HepG2 (cell line): ENCODE data around the gene NIPAL1. TPM values are rescaled to one million over a fixed set of nuclear protein-coding genes. Genes with fewer than 3 reads are reported as not detected.

ENCODE experiments used
- ARHGAP35 ChIP-seq: sonication (generic); formaldehyde crosslinking; IDR thresholded peaks from 2 replicates; pipeline ENCODE4 v1.9.0; 2022; ENCODE audit warnings: mild to moderate bottlenecking, inconsistent platforms, moderate library complexity, missing genetic modification reagents, borderline replicate concordance
- ELF3 ChIP-seq: IDR thresholded peaks from 2 replicates; pipeline ENCODE4 v1.6.1; 2016; ENCODE audit warnings: missing genetic modification reagents, missing compliant biosample characterization
- FIP1L1 ChIP-seq: fragments of 200-400 bp; formaldehyde crosslinking; IDR thresholded peaks from 2 replicates; pipeline ENCODE4 v1.6.1; 2018; ENCODE audit warnings: low read depth, mild to moderate bottlenecking, low read length, moderate library complexity, borderline replicate concordance; ENCODE audit not compliant: insufficient read depth
- FOXJ3 ChIP-seq: sonication (generic); formaldehyde crosslinking; IDR thresholded peaks from 2 replicates; pipeline ENCODE4 v1.4.0; 2020; ENCODE audit warnings: missing genetic modification reagents, mild to moderate bottlenecking, borderline replicate concordance
- FOXO1 ChIP-seq: sonication (generic); formaldehyde crosslinking; IDR thresholded peaks from 2 replicates; pipeline ENCODE4 v1.4.0; 2020; ENCODE audit warnings: missing genetic modification reagents
- FOXP1 ChIP-seq, 2 experiments: fragments of 450-650 bp in 1 of 2; IDR thresholded peaks; 2 replicates each; pipeline ENCODE4 v1.6.1; 2017 to 2018; ENCODE audit warnings: antibody characterized with exemption in 1 of 2
- GATAD1 ChIP-seq: IDR thresholded peaks from 2 replicates; pipeline ENCODE4 v1.6.1; 2016; ENCODE audit warnings: missing genetic modification reagents, missing compliant biosample characterization
- KDM1A ChIP-seq: IDR thresholded peaks from 2 replicates; pipeline ENCODE4 v1.6.1; 2016; ENCODE audit warnings: missing compliant biosample characterization
- KLF11 ChIP-seq: IDR thresholded peaks from 2 replicates; pipeline ENCODE4 v1.6.1; 2016; ENCODE audit warnings: missing compliant biosample characterization
- MIER3 ChIP-seq: IDR thresholded peaks from 2 replicates; pipeline ENCODE4 v1.6.1; 2016; ENCODE audit warnings: missing compliant biosample characterization, borderline replicate concordance
- NFE2L2 ChIP-seq: fragments of 150-350 bp; IDR thresholded peaks from 2 replicates; pipeline ENCODE4 v1.6.1; 2014; ENCODE audit warnings: low read length
- PCBP2 ChIP-seq: fragments of 200-400 bp; formaldehyde crosslinking; optimal IDR thresholded peaks from 2 replicates; pipeline ENCODE3; 2018; ENCODE audit warnings: low read length, low read depth; ENCODE audit not compliant: poor library complexity, severe bottlenecking
- RARA ChIP-seq: IDR thresholded peaks from 2 replicates; pipeline ENCODE4 v1.6.1; 2016; ENCODE audit warnings: missing genetic modification reagents, missing compliant biosample characterization
- RELA ChIP-seq: sonication (generic); formaldehyde crosslinking; IDR thresholded peaks from 2 replicates; pipeline ENCODE4 v1.4.0; 2020; ENCODE audit warnings: missing genetic modification reagents
- REST ChIP-seq, 2 experiments: IDR thresholded peaks; 2 replicates each; pipeline ENCODE4 v1.6.1; 2011 to 2012; ENCODE audit warnings: low read length in 2 of 2, borderline replicate concordance in 1 of 2, low read depth in 1 of 2, mild to moderate bottlenecking in 1 of 2, moderate library complexity in 1 of 2
- RORA ChIP-seq: sonication (generic); formaldehyde crosslinking; IDR thresholded peaks from 2 replicates; pipeline ENCODE4 v1.5.0; 2020; ENCODE audit warnings: mild to moderate bottlenecking, missing genetic modification reagents, moderate library complexity
- SETDB1 ChIP-seq: sonication (generic); formaldehyde crosslinking; IDR thresholded peaks from 2 replicates; pipeline ENCODE4 v1.5.1; 2020; ENCODE audit warnings: missing genetic modification reagents, mild to moderate bottlenecking, borderline replicate concordance
- SIN3A ChIP-seq: IDR thresholded peaks from 2 replicates; pipeline ENCODE4 v1.6.1; 2011; ENCODE audit warnings: low read depth, mild to moderate bottlenecking, control low read depth, low read length, borderline replicate concordance
- SYNCRIP ChIP-seq: fragments of 200-400 bp; formaldehyde crosslinking; IDR thresholded peaks from 2 replicates; pipeline ENCODE4 v1.6.1; 2018; ENCODE audit warnings: mild to moderate bottlenecking, low read depth, low read length; ENCODE audit not compliant: insufficient read depth
- ZNF18 ChIP-seq: sonication (generic); formaldehyde crosslinking; IDR thresholded peaks from 2 replicates; pipeline ENCODE4 v1.8.0; 2022; ENCODE audit warnings: mild to moderate bottlenecking, missing genetic modification reagents; ENCODE audit not compliant: insufficient replicate concordance
- ZNF468 ChIP-seq: sonication (generic); formaldehyde crosslinking; IDR thresholded peaks from 2 replicates; pipeline ENCODE4 v1.8.0; 2022; ENCODE audit warnings: mild to moderate bottlenecking, moderate library complexity, missing genetic modification reagents
- ZNF576 ChIP-seq: sonication (generic); formaldehyde crosslinking; IDR thresholded peaks from 2 replicates; pipeline ENCODE4 v1.4.0; 2020; ENCODE audit warnings: mild to moderate bottlenecking, missing genetic modification reagents
- ZNF607 ChIP-seq: sonication (generic); formaldehyde crosslinking; IDR thresholded peaks from 2 replicates; pipeline ENCODE4 v1.5.1; 2020; ENCODE audit warnings: missing genetic modification reagents, mild to moderate bottlenecking, borderline replicate concordance
- ZSCAN21 ChIP-seq: sonication (generic); formaldehyde crosslinking; IDR thresholded peaks from 2 replicates; pipeline ENCODE4 v1.8.0; 2022; ENCODE audit warnings: mild to moderate bottlenecking, missing genetic modification reagents, moderate library complexity, borderline replicate concordance
- polyA plus RNA-seq, 8 experiments: library from polyadenylated mRNA; depleted of rRNA in 3 of 8; stranded (reverse) in 7 of 8; unstranded in 1 of 8; fragments of >200 nt; fragmentation: Illumina TruSeq in 4 of 8; extraction: Trizol in 4 of 8; gene quantifications; 2 replicates each; pipeline versions ENCODE4 v1.2.1 to v1.2.3, GENCODE V29; 2011 to 2016; ENCODE audit warnings: low read depth in 4 of 8, missing spikeins in 1 of 8, mixed read lengths in 1 of 8; ENCODE audit not compliant: insufficient read depth in 1 of 8
- total RNA-seq, 5 experiments: library from RNA; depleted of rRNA; stranded (reverse); fragments of >200 nt; fragmentation: Illumina TruSeq; extraction: Trizol; gene quantifications; 2 replicates each; pipeline ENCODE4 v1.2.3, GENCODE V29; 2016; ENCODE audit warnings: low read depth in 1 of 5
- TF ChIP-seq, protein P1 (sequence below): sonication (generic); formaldehyde crosslinking; IDR thresholded peaks from 2 replicates; pipeline ENCODE4 v1.5.0; 2020; ENCODE audit warnings: mild to moderate bottlenecking, missing genetic modification reagents, moderate library complexity

The NIPAL1 gene
- total and polyA plus RNA-seq, 2 of the 13 experiments (the other 11 are each of a cell fraction or from before 2014, with no cell fraction given) = 1.4 to 3.4 TPM

DNA sequence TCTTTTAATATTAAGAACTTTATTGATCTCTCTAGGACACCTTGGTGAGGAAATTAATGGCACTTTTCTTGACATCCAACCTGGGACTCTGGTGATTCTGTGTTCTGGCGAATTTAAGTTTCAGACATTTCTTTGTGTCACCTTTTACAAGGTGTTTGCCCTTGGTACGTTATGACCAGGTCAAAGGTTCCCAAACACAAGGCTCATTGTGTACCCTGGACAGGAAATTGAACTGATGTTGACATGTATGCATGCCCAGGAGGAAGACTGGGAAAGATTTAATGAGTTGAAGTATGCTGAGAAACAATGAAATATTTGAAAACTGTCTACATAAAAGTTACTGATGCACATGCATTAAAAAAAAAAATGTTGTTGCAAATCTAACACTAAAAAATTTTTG, 22.1 kb downstream of the NIPAL1 start (continued):
- TF ChIP-seq ZNF18 (no peak), MIER3 (CRISPR knock-in tag) (no peak), ARHGAP35 (CRISPR knock-in tag) (no peak), SIN3A (no peak), GATAD1 (CRISPR knock-in tag) (0 out of 2 replicates have a peak, but pooled peaks have one; percentile 4), NFE2L2 (no peak), REST (IDR thresholded peaks at IDR 0.05; ENCODE audit: borderline replicate concordance in 1 of 2, low read depth in 1 of 2, low read length in 2 of 2) (no peak), KLF11 (CRISPR knock-in tag) (no peak), ZNF468 (no peak), ELF3 (CRISPR knock-in tag) (peak; percentile 80; the same call in 1 of the 2 replicates), PCBP2 (no peak), ZSCAN21 (CRISPR knock-in tag) (no peak), ZNF576 (CRISPR knock-in tag) (no peak), ZNF607 (no peak), KDM1A (CRISPR knock-in tag) (no peak), FOXO1 (CRISPR knock-in tag) (peak; percentile 72; the same call in 1 of the 2 replicates), SETDB1 (no peak), FOXP1 (IDR thresholded peaks at IDR 0.05) (no peak), FOXP1 (CRISPR knock-in tag; IDR thresholded peaks at IDR 0.05) (peak; percentile 71), FIP1L1 (no peak), FOXJ3 (no peak), RELA (no peak), SYNCRIP (no peak), RORA (CRISPR knock-in tag) (no peak), RARA (CRISPR knock-in tag) (peak; percentile 67)
- TF ChIP-seq, protein P1, sequence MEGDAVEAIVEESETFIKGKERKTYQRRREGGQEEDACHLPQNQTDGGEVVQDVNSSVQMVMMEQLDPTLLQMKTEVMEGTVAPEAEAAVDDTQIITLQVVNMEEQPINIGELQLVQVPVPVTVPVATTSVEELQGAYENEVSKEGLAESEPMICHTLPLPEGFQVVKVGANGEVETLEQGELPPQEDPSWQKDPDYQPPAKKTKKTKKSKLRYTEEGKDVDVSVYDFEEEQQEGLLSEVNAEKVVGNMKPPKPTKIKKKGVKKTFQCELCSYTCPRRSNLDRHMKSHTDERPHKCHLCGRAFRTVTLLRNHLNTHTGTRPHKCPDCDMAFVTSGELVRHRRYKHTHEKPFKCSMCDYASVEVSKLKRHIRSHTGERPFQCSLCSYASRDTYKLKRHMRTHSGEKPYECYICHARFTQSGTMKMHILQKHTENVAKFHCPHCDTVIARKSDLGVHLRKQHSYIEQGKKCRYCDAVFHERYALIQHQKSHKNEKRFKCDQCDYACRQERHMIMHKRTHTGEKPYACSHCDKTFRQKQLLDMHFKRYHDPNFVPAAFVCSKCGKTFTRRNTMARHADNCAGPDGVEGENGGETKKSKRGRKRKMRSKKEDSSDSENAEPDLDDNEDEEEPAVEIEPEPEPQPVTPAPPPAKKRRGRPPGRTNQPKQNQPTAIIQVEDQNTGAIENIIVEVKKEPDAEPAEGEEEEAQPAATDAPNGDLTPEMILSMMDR (CRISPR knock-in tag) = no peak
